ENCODE measurements around the gene FBXL7. TPM values are rescaled to one million over a fixed set of nuclear protein-coding genes. Genes with fewer than 3 reads are reported as not detected.

The FBXL7 gene
- total RNA-seq, 1 experiment from 2014 or later = not detected

- ChIA-PET CTCF (no interaction called here), POLR2A (no interaction called here)
- no peaks in the 10 kb centered on the region for H3K9me3 Mint-ChIP-seq (ENCODE audit: unreplicated experiment)
- H3K27ac Mint-ChIP-seq (ENCODE audit: low read depth, unreplicated experiment) = no peak overlapping the region
- H3K4me1 Mint-ChIP-seq (ENCODE audit: insufficient read depth, unreplicated experiment) = peaks cover 6% of the 10 kb centered on the region
- TF ChIP-seq CTCF (IDR thresholded peaks at IDR 0.05; ENCODE audit: unreplicated experiment) = no peak
- intact Hi-C loops (cut with micrococcal nuclease) = no loop called here
- no peak overlapping the region for H3K4me3 Mint-ChIP-seq (ENCODE audit: unreplicated experiment)
- no peak for DNase-seq (ENCODE audit: unreplicated experiment)
- H3K27me3 Mint-ChIP-seq (ENCODE audit: insufficient read depth, unreplicated experiment) = peaks cover 11% of the 10 kb centered on the region
- no peaks in the 10 kb centered on the region for H3K36me3 Mint-ChIP-seq (ENCODE audit: insufficient read depth, unreplicated experiment)
- BruUV-seq (replicated peaks) = no TSS peak
These were observed 26.4 kb downstream of the FBXL7 start for GRCh38 chr5:15526413-15526812.

GRCh38 chr5:15528476-15528875, 28.5 kb downstream of the FBXL7 start:
- DNase-seq (ENCODE audit: unreplicated experiment) = no peak
- ChIA-PET POLR2A (no interaction called here), CTCF (no interaction called here)
- Mint-ChIP-seq H3K36me3 (ENCODE audit: insufficient read depth, unreplicated experiment) (no peaks in the 10 kb centered on the region), H3K27me3 (ENCODE audit: insufficient read depth, unreplicated experiment) (peaks cover 11% of the 10 kb centered on the region), H3K4me3 (ENCODE audit: unreplicated experiment) (no peak overlapping the region), H3K4me1 (ENCODE audit: insufficient read depth, unreplicated experiment) (peaks cover 6% of the 10 kb centered on the region), H3K27ac (ENCODE audit: low read depth, unreplicated experiment) (no peak overlapping the region), H3K9me3 (ENCODE audit: unreplicated experiment) (no peaks in the 10 kb centered on the region)
- intact Hi-C loops (cut with micrococcal nuclease) = no loop called here
- no TSS peak for BruUV-seq (replicated peaks)
- TF ChIP-seq CTCF (IDR thresholded peaks at IDR 0.05; ENCODE audit: unreplicated experiment) = no peak

GRCh38 chr5:15529013-15529412, 29.0 kb downstream of the FBXL7 start:
- Mint-ChIP-seq H3K36me3 (ENCODE audit: insufficient read depth, unreplicated experiment) (no peaks in the 10 kb centered on the region), H3K27me3 (ENCODE audit: insufficient read depth, unreplicated experiment) (peaks cover 11% of the 10 kb centered on the region), H3K27ac (ENCODE audit: low read depth, unreplicated experiment) (no peak overlapping the region), H3K4me1 (ENCODE audit: insufficient read depth, unreplicated experiment) (peaks cover 6% of the 10 kb centered on the region), H3K9me3 (ENCODE audit: unreplicated experiment) (no peaks in the 10 kb centered on the region), H3K4me3 (ENCODE audit: unreplicated experiment) (no peak overlapping the region)
- no peak for TF ChIP-seq CTCF (IDR thresholded peaks at IDR 0.05; ENCODE audit: unreplicated experiment)
- no TSS peak for BruUV-seq (replicated peaks)
- ChIA-PET CTCF (no interaction called here), POLR2A (no interaction called here)
- intact Hi-C loops (cut with micrococcal nuclease) = no loop called here
- no peak for DNase-seq (ENCODE audit: unreplicated experiment)

GRCh38 chr5:15529821-15530220, 29.8 kb downstream of the FBXL7 start:
- ChIA-PET POLR2A (no interaction called here), CTCF (no interaction called here)
- no TSS peak for BruUV-seq (replicated peaks)
- H3K4me1 Mint-ChIP-seq (ENCODE audit: insufficient read depth, unreplicated experiment) = peaks cover 6% of the 10 kb centered on the region
- no peak overlapping the region for H3K4me3 Mint-ChIP-seq (ENCODE audit: unreplicated experiment)
- no peak for DNase-seq (ENCODE audit: unreplicated experiment)
- intact Hi-C loops (cut with micrococcal nuclease) = no loop called here
- peaks cover 11% of the 10 kb centered on the region for H3K27me3 Mint-ChIP-seq (ENCODE audit: insufficient read depth, unreplicated experiment)
- no peak overlapping the region for H3K27ac Mint-ChIP-seq (ENCODE audit: low read depth, unreplicated experiment)
- TF ChIP-seq CTCF (IDR thresholded peaks at IDR 0.05; ENCODE audit: unreplicated experiment) = no peak
- no peaks in the 10 kb centered on the region for H3K36me3 Mint-ChIP-seq (ENCODE audit: insufficient read depth, unreplicated experiment)
- H3K9me3 Mint-ChIP-seq (ENCODE audit: unreplicated experiment) = no peaks in the 10 kb centered on the region
